MCF 10A (cell line): ENCODE results near the gene PGF. TPM values are rescaled to one million over a fixed set of nuclear protein-coding genes. Genes with fewer than 3 reads are reported as not detected.

Source experiments
- BruUV-seq: library from RNA; stranded (reverse); fragments of 400-500 nt; replicated peaks from 2 replicates; lab custom pipeline; 2021; lab: Mats Ljungman, UMichigan
- CTCF ChIA-PET: fragments of 300-600 bp; sonication (Branson Sonifier 250); formaldehyde crosslinking; extraction: SDS; loops from one replicate; lab custom pipeline; 2021; ENCODE audit warnings: antibody characterized with exemption, inconsistent platforms; lab: Yijun Ruan, JAX
- POLR2A ChIA-PET: fragments of 300-600, 350-650 bp; sonication (Branson Sonifier 250); formaldehyde crosslinking; extraction: SDS; loops from one replicate; lab custom pipeline; 2020; ENCODE audit warnings: antibody characterized with exemption, inconsistent platforms; lab: Yijun Ruan, JAX
- DNase-seq: peaks from one replicate; pipeline ENCODE4 v3.0.0-alpha.2; 2018; ENCODE audit not compliant: unreplicated experiment
- H3K27ac Mint-ChIP-seq: one replicate; pipeline ENCODE4 v1.8.0; 2022; ENCODE audit warnings: mild to moderate bottlenecking, low read depth, mixed read lengths; ENCODE audit not compliant: unreplicated experiment
- H3K27me3 Mint-ChIP-seq: one replicate; pipeline ENCODE4 v1.8.0; 2022; ENCODE audit warnings: mixed read lengths; ENCODE audit not compliant: insufficient read depth, unreplicated experiment
- H3K36me3 Mint-ChIP-seq: one replicate; pipeline ENCODE4 v1.8.0; 2022; ENCODE audit warnings: mild to moderate bottlenecking, moderate library complexity, mixed read lengths; ENCODE audit not compliant: insufficient read depth, unreplicated experiment
- H3K4me1 Mint-ChIP-seq: one replicate; pipeline ENCODE4 v1.8.0; 2022; ENCODE audit warnings: mixed read lengths; ENCODE audit not compliant: insufficient read depth, unreplicated experiment
- H3K4me3 Mint-ChIP-seq: one replicate; pipeline ENCODE4 v1.8.0; 2022; ENCODE audit warnings: mild to moderate bottlenecking, moderate library complexity, mixed read lengths; ENCODE audit not compliant: unreplicated experiment
- H3K9me3 Mint-ChIP-seq: one replicate; pipeline ENCODE4 v1.8.0; 2022; ENCODE audit warnings: mixed read lengths; ENCODE audit not compliant: unreplicated experiment
- intact Hi-C: fragments of 100-400 bp; cut with micrococcal nuclease; formaldehyde crosslinking; loops from 2 replicates; pipeline ENCODE4 v1.14.1; 2022
- total RNA-seq: library from RNA; stranded (reverse); gene quantifications from 2 replicates; pipeline ENCODE4 v1.2.3, GENCODE V29; 2022
- TF ChIP-seq, protein P1 (sequence below): fragments of 200-600 bp; IDR thresholded peaks from one replicate; pipeline ENCODE4 v1.8.0; 2022; ENCODE audit warnings: antibody characterized with exemption, mild to moderate bottlenecking; ENCODE audit not compliant: unreplicated experiment

Gene PGF
- total RNA-seq, 1 experiment from 2014 or later: 2.1 TPM

GRCh38 chr14:74983343-74983742 lies 27.9 kb upstream of the PGF start:
- Mint-ChIP-seq H3K4me3 (no peak overlapping the region), H3K9me3 (no peaks in the 10 kb centered on the region), H3K4me1 (peaks cover 14% of the 10 kb centered on the region), H3K27me3 (no peaks in the 10 kb centered on the region), H3K27ac (no peak overlapping the region), H3K36me3 (peaks cover 4% of the 10 kb centered on the region)
- ChIA-PET CTCF (no interaction called here), POLR2A (interaction anchor here (1.2 kb wide), 1 partner anchor 19 kb away, joined by 5 read pairs; no protein-coding TSS in a partner anchor)
- TF ChIP-seq, protein P1, sequence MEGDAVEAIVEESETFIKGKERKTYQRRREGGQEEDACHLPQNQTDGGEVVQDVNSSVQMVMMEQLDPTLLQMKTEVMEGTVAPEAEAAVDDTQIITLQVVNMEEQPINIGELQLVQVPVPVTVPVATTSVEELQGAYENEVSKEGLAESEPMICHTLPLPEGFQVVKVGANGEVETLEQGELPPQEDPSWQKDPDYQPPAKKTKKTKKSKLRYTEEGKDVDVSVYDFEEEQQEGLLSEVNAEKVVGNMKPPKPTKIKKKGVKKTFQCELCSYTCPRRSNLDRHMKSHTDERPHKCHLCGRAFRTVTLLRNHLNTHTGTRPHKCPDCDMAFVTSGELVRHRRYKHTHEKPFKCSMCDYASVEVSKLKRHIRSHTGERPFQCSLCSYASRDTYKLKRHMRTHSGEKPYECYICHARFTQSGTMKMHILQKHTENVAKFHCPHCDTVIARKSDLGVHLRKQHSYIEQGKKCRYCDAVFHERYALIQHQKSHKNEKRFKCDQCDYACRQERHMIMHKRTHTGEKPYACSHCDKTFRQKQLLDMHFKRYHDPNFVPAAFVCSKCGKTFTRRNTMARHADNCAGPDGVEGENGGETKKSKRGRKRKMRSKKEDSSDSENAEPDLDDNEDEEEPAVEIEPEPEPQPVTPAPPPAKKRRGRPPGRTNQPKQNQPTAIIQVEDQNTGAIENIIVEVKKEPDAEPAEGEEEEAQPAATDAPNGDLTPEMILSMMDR: no peak
- no TSS peak for BruUV-seq
- intact Hi-C loops: no loop called here
- DNase-seq: no peak

- DNase-seq: no peak
- TF ChIP-seq, protein P1: no peak
- Mint-ChIP-seq H3K9me3 (no peaks in the 10 kb centered on the region), H3K27ac (no peak overlapping the region), H3K4me1 (peaks cover 7% of the 10 kb centered on the region), H3K27me3 (no peaks in the 10 kb centered on the region), H3K4me3 (no peak overlapping the region), H3K36me3 (peaks cover 4% of the 10 kb centered on the region)
- intact Hi-C loops: no loop called here
- ChIA-PET CTCF (interaction anchor here (0.7 kb wide), 1 partner anchor 16 kb away, joined by 5 read pairs; no protein-coding TSS in a partner anchor), POLR2A (interaction anchor here (0.6 kb wide), 1 partner anchor 29 kb away, joined by 3 read pairs; no protein-coding TSS in a partner anchor)
- BruUV-seq: no TSS peak
Measured at GRCh38 chr14:74982661-74983060, 27.3 kb upstream of the PGF start.

DNA sequence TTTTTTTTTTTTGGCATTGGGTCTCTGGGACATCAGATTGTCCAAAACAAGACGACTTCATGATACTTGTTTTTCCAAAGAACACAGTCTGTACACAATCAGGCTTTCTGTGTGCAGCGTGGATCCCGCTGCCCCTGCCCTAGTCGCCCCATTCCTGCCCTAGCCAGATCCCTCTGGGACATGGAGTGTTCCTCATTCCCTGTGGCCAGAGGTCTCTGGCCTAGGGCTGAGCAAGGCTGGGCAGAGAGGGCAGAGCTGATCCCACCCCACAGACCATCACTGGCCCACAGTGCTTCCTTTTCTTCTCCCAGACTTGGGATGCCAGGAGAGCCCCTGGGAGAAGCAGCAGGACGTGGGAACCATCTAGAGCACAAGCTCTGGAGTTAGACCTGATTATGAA lies 26.4 kb upstream of the PGF start:
- Mint-ChIP-seq H3K36me3 (peaks cover 4% of the 10 kb centered on the region), H3K27ac (no peak overlapping the region), H3K4me3 (no peak overlapping the region), H3K27me3 (no peaks in the 10 kb centered on the region), H3K4me1 (peaks cover 6% of the 10 kb centered on the region), H3K9me3 (no peaks in the 10 kb centered on the region)
- BruUV-seq: no TSS peak
- intact Hi-C loops: no loop called here
- TF ChIP-seq, protein P1: no peak
- ChIA-PET POLR2A (interaction anchor here (0.6 kb wide), 1 partner anchor 18 kb away, joined by 3 read pairs; no protein-coding TSS in a partner anchor), CTCF (interaction anchor here (0.6 to 1.2 kb wide), 2 partner anchors 60 to 107 kb away, joined by 3 read pairs; no protein-coding TSS in a partner anchor)
- no peak for DNase-seq

DNA sequence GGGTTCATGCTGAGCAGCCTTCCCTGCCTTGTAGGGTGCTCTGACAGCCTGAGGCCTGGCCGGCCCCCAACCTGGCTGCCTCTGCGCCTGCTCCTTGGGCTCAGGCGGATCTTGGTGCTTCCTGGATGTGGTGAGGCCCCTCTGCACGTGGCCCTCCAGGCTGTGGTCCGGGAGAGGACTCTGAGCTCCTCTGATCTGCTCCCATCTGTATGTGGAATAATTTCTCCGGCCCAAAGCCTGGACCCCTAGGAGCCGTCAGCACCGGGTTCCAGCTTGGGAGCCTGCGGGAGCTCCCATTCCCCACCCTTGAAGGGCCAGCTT lies 26.0 kb upstream of the PGF start:
- Mint-ChIP-seq H3K36me3 (peaks cover 4% of the 10 kb centered on the region), H3K27ac (no peak overlapping the region), H3K4me3 (no peak overlapping the region), H3K27me3 (no peaks in the 10 kb centered on the region), H3K4me1 (peaks cover 6% of the 10 kb centered on the region), H3K9me3 (no peaks in the 10 kb centered on the region)
- ChIA-PET POLR2A (no interaction called here), CTCF (interaction anchor here (0.6 to 1.2 kb wide), 2 partner anchors 60 to 108 kb away, joined by 3 read pairs; no protein-coding TSS in a partner anchor)
- TF ChIP-seq, protein P1: no peak
- BruUV-seq: no TSS peak
- no peak for DNase-seq
- intact Hi-C loops: no loop called here
